ENCODE data around the gene DTNA. TPM values are rescaled to one million over a fixed set of nuclear protein-coding genes. Genes with fewer than 3 reads are reported as not detected.

DTNA gene
- polyA plus RNA-seq, 1 donor (not counting 4 experiments of a cell fraction or from before 2014, with no cell fraction given) = 0.81 TPM

- TF ChIP-seq CTCF (optimal IDR thresholded peaks at IDR 0.05 in 1 of 3, IDR thresholded peaks at IDR 0.05 in 1 of 3, conservative IDR thresholded peaks at IDR 0.05 in 1 of 3; ENCODE audit: extremely low read depth in 1 of 3, insufficient read depth in 2 of 3, low read length in 3 of 3) (no peak), EZH2 (IDR thresholded peaks at IDR 0.05; ENCODE audit: low read length) (no peak)
- Histone ChIP-seq H3K27me3 (ENCODE audit: control insufficient read depth, extremely low read depth, insufficient read depth, low read length) (no peaks in the 10 kb centered on the region), H3K4me1 (ENCODE audit: control insufficient read depth, extremely low read depth, insufficient read depth, low read length) (no peaks in the 10 kb centered on the region), H4K20me1 (ENCODE audit: control insufficient read depth, extremely low read depth, insufficient read depth, low read length) (no peaks in the 10 kb centered on the region), H3K9me1 (ENCODE audit: control insufficient read depth, extremely low read depth, insufficient read depth, low read length) (no peaks in the 10 kb centered on the region), H3K36me3 (ENCODE audit: control insufficient read depth in 2 of 2, extremely low read depth in 1 of 2, insufficient read depth in 2 of 2, low read length in 2 of 2) (no peaks in the 10 kb centered on the region), H3K9ac (ENCODE audit: control insufficient read depth, extremely low read depth, insufficient read depth, low read length) (no peak overlapping the region), H3K27ac (ENCODE audit: control insufficient read depth, insufficient read depth, low read length) (no peak overlapping the region), H3K79me2 (ENCODE audit: control insufficient read depth, insufficient read depth, low read length) (no peaks in the 10 kb centered on the region), H3K9me3 (ENCODE audit: control insufficient read depth, low read depth, low read length) (no peaks in the 10 kb centered on the region), H2AFZ (ENCODE audit: control insufficient read depth, low read length) (no peak overlapping the region), H3K4me3 (ENCODE audit: control insufficient read depth in 2 of 3, extremely low read depth in 1 of 3, insufficient read depth in 2 of 3, low read depth in 1 of 3, low read length in 3 of 3) (no peak overlapping the region), H3K4me2 (ENCODE audit: control insufficient read depth, extremely low read depth, insufficient read depth, low read depth, low read length) (no peak overlapping the region)
- DNase-seq (ENCODE audit: low read depth, low spot score) = no peak
- FAIRE-seq = no peak
- dilution Hi-C loops (cut with MboI; ENCODE audit: extremely low pct_ligation_motif_present, low sequenced_read_pairs) = no loop called here
Measured at GRCh38 chr18:34837769-34838272, 127.7 kb downstream of the DTNA start.

- dilution Hi-C loops (cut with MboI; ENCODE audit: extremely low pct_ligation_motif_present, low sequenced_read_pairs) = no loop called here
- no peaks in the 10 kb centered on the region for H3K9me3 ChIP-seq (ENCODE audit: control insufficient read depth, low read depth, low read length)
- H3K79me2 ChIP-seq (ENCODE audit: control insufficient read depth, insufficient read depth, low read length) = no peaks in the 10 kb centered on the region
- no peak overlapping the region for H3K9ac ChIP-seq (ENCODE audit: control insufficient read depth, extremely low read depth, insufficient read depth, low read length)
- H3K27ac ChIP-seq (ENCODE audit: control insufficient read depth, insufficient read depth, low read length) = no peak overlapping the region
- no peak for TF ChIP-seq EZH2 (IDR thresholded peaks at IDR 0.05; ENCODE audit: low read length)
- TF ChIP-seq CTCF (optimal IDR thresholded peaks at IDR 0.05 in 1 of 3, IDR thresholded peaks at IDR 0.05 in 1 of 3, conservative IDR thresholded peaks at IDR 0.05 in 1 of 3; ENCODE audit: extremely low read depth in 1 of 3, insufficient read depth in 2 of 3, low read length in 3 of 3) = no peak
- no peaks in the 10 kb centered on the region for H3K36me3 ChIP-seq (ENCODE audit: control insufficient read depth in 2 of 2, extremely low read depth in 1 of 2, insufficient read depth in 2 of 2, low read length in 2 of 2)
- no peak for DNase-seq (ENCODE audit: low read depth, low spot score)
- no peaks in the 10 kb centered on the region for H3K4me1 ChIP-seq (ENCODE audit: control insufficient read depth, extremely low read depth, insufficient read depth, low read length)
- H3K9me1 ChIP-seq (ENCODE audit: control insufficient read depth, extremely low read depth, insufficient read depth, low read length) = no peaks in the 10 kb centered on the region
- H3K27me3 ChIP-seq (ENCODE audit: control insufficient read depth, extremely low read depth, insufficient read depth, low read length) = no peaks in the 10 kb centered on the region
- H2AFZ ChIP-seq (ENCODE audit: control insufficient read depth, low read length) = no peak overlapping the region
- H3K4me3 ChIP-seq (ENCODE audit: control insufficient read depth in 2 of 3, extremely low read depth in 1 of 3, insufficient read depth in 2 of 3, low read depth in 1 of 3, low read length in 3 of 3) = no peak overlapping the region
- H4K20me1 ChIP-seq (ENCODE audit: control insufficient read depth, extremely low read depth, insufficient read depth, low read length) = no peaks in the 10 kb centered on the region
- FAIRE-seq = no peak
- no peak overlapping the region for H3K4me2 ChIP-seq (ENCODE audit: control insufficient read depth, extremely low read depth, insufficient read depth, low read depth, low read length)
Measured at GRCh38 chr18:34838669-34839068, 128.6 kb downstream of the DTNA start.
